Prostate gland (tissue), 2 donors: ENCODE measurements around the gene DCAF15.

ENCODE experiments used
- CTCF ChIP-seq, 4 experiments: fragments of 200-600 bp in 2 of 4; fragments of 450-650 bp in 2 of 4; sonication (generic) in 2 of 4; IDR thresholded peaks; 1 replicate in 3 of 4; 2 replicates in 1 of 4; pipeline ENCODE4 v1.5.1; 2016 to 2019; ENCODE audit warnings: antibody characterized with exemption in 4 of 4, mild to moderate bottlenecking in 2 of 4, moderate library complexity in 2 of 4
- POLR2A ChIP-seq: fragments of 450-650 bp; IDR thresholded peaks from one replicate; pipeline ENCODE4 v1.6.1; 2016; ENCODE audit warnings: antibody characterized with exemption, mild to moderate bottlenecking
- POLR2AphosphoS5 ChIP-seq: sonication (generic); formaldehyde crosslinking; IDR thresholded peaks from one replicate; pipeline ENCODE4 v1.6.1; 2017; ENCODE audit warnings: antibody characterized with exemption

GRCh38 chr19:13959141-13959961, 7.0 kb downstream of the DCAF15 start:
- TF ChIP-seq CTCF (IDR thresholded peaks at IDR 0.05) (no peak), POLR2A (no peak), POLR2AphosphoS5 (no peak)
